Stimulated activated naive CD8-positive, alpha-beta T cell treated with anti-CD3 and anti-CD28 coated beads, Interleukin-15, amount 100 ng/mL, for 72 hours (primary cell): Measurements from ENCODE around the gene SDCCAG8.

Experiments used
- ATAC-seq: fragments of 150-1000 bp; cut with Tn5 transposase; 2 replicates; pipeline ENCODE4 v1.10.0; 2021; ENCODE audit warnings: mild to moderate bottlenecking, moderate library complexity
- DNase-seq, 2 donors: peaks; one replicate each; pipeline ENCODE4 v3.0.0; 2021 to 2022
- H3K27ac Mint-ChIP-seq, 2 donors: one replicate each; pipeline ENCODE4 v1.8.0; 2022; ENCODE audit warnings: mild to moderate bottlenecking in 2 of 2, mixed read lengths in 2 of 2, moderate library complexity in 2 of 2
- H3K27me3 Mint-ChIP-seq: one replicate; pipeline ENCODE4 v1.8.0; 2022; ENCODE audit warnings: mixed read lengths
- H3K4me1 Mint-ChIP-seq: one replicate; pipeline ENCODE4 v1.8.0; 2022; ENCODE audit warnings: mild to moderate bottlenecking, mixed read lengths
- H3K4me3 Mint-ChIP-seq, 2 donors: one replicate each; pipeline ENCODE4 v1.8.0; 2022; ENCODE audit warnings: mild to moderate bottlenecking in 2 of 2, mixed read lengths in 2 of 2, moderate library complexity in 1 of 2
- H3K9me3 Mint-ChIP-seq, 2 donors: one replicate each; pipeline ENCODE4 v1.8.0; 2022; ENCODE audit warnings: mixed read lengths in 2 of 2

Gene SDCCAG8

DNA sequence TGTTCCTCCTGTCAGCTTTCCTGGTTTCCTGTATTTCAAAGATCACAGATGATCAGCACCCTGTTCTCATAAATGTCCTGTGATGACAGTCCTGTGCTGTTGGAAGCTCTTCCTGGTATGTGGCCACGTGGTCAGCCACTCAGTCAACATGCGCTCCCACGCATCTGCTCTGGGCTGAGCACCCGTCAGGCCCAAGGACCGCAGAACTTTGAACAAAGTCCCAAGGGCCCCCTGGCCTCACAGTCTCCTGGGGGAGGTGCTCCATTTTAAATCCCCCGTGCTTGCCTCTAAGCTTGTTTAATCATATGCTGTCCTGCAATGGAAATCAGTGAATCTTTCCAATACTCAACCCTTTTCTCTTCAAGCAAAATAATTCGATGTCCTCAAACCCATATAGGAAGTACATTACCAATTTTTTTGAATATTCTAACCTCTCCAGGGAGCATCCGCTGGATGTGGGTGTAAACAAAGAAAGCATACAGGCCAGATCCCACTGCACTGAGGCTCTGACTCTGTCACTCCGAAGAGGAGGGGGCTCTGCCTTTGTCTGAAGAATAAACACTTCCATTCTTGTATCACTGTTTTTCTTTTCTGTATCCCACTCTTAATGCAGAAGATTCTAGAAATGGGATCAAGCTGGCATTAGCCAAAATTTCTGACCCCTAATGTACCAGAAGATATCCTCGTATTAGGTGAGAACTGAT is 250.3 kb downstream of the SDCCAG8 start:
- no peak for ATAC-seq
- Mint-ChIP-seq H3K4me3 (no peak overlapping the region), H3K27ac (no peak overlapping the region), H3K27me3 (no peaks in the 10 kb centered on the region), H3K4me1 (peaks cover 30% of the 10 kb centered on the region), H3K9me3 (no peaks in the 10 kb centered on the region)
- no peak for DNase-seq

DNA sequence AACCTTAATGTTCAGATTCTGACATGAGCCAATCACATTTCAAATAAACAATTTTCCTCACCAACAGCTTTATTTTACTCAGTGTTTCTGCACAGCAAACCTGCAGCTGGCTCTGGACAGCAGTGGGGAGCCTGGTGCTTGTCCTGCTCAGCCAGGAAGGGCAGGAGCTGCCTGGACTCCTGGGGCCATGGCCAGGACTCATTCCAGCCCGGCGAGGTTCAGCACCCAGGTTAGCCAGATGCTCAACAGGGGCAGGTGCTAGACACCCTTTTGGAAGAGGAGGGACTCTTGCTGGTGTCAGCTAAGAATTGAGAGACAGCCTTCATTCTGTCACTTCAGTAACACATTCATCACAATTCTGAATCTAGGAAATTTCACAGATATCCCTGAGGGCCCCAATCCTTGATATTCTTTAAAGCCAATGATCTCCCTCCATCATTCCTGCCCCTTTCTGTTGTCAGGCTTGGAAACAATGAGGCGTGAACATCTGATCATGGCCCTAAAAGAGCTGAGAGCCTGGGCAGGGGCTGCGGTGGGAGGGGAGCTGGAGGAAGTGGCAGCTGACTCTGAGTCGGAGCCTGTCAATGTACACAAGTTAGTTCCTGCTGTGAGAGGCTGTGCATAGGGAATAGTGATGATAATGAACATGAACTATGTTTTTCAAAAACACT is 251.3 kb downstream of the SDCCAG8 start:
- no peak overlapping the region for H3K27ac Mint-ChIP-seq

GRCh38 chr1:243507672-243508302 is 251.9 kb downstream of the SDCCAG8 start:
- Mint-ChIP-seq H3K27me3 (no peaks in the 10 kb centered on the region), H3K4me3 (no peak overlapping the region), H3K4me1 (peaks cover 30% of the 10 kb centered on the region), H3K9me3 (no peaks in the 10 kb centered on the region), H3K27ac (peak overlapping the region in 1 of 2 donors; percentile 61)
- ATAC-seq, result peak; percentile 5
- no peak for DNase-seq

More for the DNA sequence above, 251.3 kb downstream of the SDCCAG8 start:
- no peak overlapping the region for H3K4me3 Mint-ChIP-seq
- H3K4me1 Mint-ChIP-seq, result peaks cover 30% of the 10 kb centered on the region
- no peaks in the 10 kb centered on the region for H3K9me3 Mint-ChIP-seq
- DNase-seq, result no peak
- ATAC-seq, result no peak
- no peaks in the 10 kb centered on the region for H3K27me3 Mint-ChIP-seq

GRCh38 chr1:243508303-243508713 is 252.5 kb downstream of the SDCCAG8 start:
- no peak for DNase-seq
- ATAC-seq, result peak; percentile 87
- H3K27me3 Mint-ChIP-seq, result no peaks in the 10 kb centered on the region
- H3K4me1 Mint-ChIP-seq, result peaks cover 30% of the 10 kb centered on the region
- H3K27ac Mint-ChIP-seq, result peak overlapping the region; percentile 53 to 61
- H3K4me3 Mint-ChIP-seq, result peak overlapping the region in 1 of 2 donors; percentile 45
- H3K9me3 Mint-ChIP-seq, result no peaks in the 10 kb centered on the region

GRCh38 chr1:243508943-243509342 is 253.1 kb downstream of the SDCCAG8 start:
- H3K4me3 Mint-ChIP-seq, result peak overlapping the region in 1 of 2 donors; percentile 45
- H3K4me1 Mint-ChIP-seq, result peaks cover 35% of the 10 kb centered on the region
- H3K9me3 Mint-ChIP-seq, result no peaks in the 10 kb centered on the region
- DNase-seq, result no peak
- ATAC-seq, result no peak
- no peak overlapping the region for H3K27ac Mint-ChIP-seq
- no peaks in the 10 kb centered on the region for H3K27me3 Mint-ChIP-seq

DNA sequence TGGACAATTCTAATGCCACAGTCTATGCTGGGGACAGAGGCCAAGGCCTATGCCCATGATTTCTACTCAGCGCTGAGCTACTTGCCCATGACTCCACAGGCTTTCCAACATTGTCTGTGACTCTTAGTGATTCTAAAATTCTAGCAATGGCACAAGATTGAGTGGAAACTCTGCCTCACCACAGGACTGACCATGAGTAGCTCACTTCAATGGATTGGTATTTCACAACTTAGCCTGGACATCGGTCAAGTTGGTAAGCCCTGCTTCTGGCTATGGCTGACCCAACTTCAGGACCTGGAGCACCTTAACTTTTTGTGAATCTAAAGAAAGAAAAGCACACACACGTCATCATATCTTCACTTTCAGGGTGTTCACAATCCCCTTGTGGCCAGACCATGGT is 255.1 kb downstream of the SDCCAG8 start:
- Mint-ChIP-seq H3K9me3 (no peaks in the 10 kb centered on the region), H3K4me3 (no peak overlapping the region), H3K27me3 (no peaks in the 10 kb centered on the region), H3K27ac (no peak overlapping the region), H3K4me1 (peaks cover 43% of the 10 kb centered on the region)
- no peak for DNase-seq
- no peak for ATAC-seq

DNA sequence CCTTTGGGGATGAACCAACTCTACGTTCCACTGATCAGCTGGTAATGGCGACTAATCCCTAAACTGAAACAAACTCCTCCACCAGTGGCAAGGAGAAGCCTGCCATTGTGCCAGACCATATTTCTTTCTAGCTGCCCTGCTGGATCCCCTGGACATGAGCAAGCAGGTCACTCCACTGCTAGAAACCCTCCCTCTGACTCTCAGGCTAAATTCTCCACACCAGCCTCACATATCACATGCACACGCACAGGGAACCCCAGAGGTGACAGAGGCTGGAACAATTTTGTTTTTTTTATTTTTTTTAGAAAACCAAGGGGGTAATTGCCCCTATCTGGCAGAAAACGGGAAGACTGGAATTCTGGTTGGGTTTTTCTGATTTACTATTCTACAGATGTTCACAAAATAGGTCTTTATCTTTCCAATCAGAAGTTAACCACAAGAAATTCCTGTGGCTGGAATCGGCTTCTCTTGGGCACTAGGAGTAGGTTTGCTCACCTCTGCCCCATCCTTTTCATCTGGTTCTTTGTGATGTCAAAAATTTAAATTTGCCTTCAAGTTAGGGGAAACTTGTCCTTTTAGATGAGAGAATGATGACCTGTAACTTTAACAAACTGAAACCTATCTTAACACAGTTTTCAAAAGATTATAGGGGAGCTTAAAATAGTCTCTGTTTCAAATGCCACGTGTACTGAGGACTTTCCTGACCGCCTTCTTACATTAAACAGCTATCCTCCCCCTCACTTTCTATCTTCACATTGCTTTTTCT is 258.1 kb downstream of the SDCCAG8 start:
- H3K4me1 Mint-ChIP-seq, result peaks cover 23% of the 10 kb centered on the region
- DNase-seq (no peak), ATAC-seq (no peak)
- H3K27me3 Mint-ChIP-seq, result no peaks in the 10 kb centered on the region
- no peak overlapping the region for H3K27ac Mint-ChIP-seq
- peaks cover 0 to 8% of the 10 kb centered on the region in 2 donors for H3K9me3 Mint-ChIP-seq
- no peak overlapping the region for H3K4me3 Mint-ChIP-seq

GRCh38 chr1:243514927-243515326 is 259.1 kb downstream of the SDCCAG8 start:
- DNase-seq, result no peak
- ATAC-seq, result no peak
- Mint-ChIP-seq H3K4me3 (no peak overlapping the region), H3K27me3 (no peaks in the 10 kb centered on the region), H3K9me3 (peaks cover 0 to 11% of the 10 kb centered on the region in 2 donors), H3K27ac (peak overlapping the region in 1 of 2 donors; percentile 82), H3K4me1 (peaks cover 15% of the 10 kb centered on the region)

DNA sequence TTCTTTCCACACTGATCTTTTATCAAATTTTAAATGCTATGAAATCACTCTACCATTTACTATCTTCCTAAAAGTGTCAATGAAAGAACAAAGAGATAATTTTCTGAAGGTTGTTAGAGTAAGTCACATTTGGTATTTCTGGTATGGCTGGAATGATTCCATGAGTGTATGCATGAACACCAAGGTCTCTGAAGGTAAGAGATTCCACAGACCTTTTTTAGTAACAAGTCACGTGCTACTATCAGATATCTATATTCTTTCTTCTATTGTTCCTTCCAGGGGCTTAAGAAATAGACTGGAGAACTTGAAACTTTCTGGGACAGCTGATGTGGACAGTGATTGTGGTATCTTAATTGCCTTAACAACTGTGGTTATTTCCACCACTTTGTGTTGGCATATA is 265.0 kb downstream of the SDCCAG8 start:
- Mint-ChIP-seq H3K27ac (no peak overlapping the region), H3K4me3 (no peak overlapping the region), H3K4me1 (peaks cover 10% of the 10 kb centered on the region), H3K27me3 (no peaks in the 10 kb centered on the region), H3K9me3 (peaks cover 0 to 11% of the 10 kb centered on the region in 2 donors)
- DNase-seq (no peak), ATAC-seq (no peak)

DNA sequence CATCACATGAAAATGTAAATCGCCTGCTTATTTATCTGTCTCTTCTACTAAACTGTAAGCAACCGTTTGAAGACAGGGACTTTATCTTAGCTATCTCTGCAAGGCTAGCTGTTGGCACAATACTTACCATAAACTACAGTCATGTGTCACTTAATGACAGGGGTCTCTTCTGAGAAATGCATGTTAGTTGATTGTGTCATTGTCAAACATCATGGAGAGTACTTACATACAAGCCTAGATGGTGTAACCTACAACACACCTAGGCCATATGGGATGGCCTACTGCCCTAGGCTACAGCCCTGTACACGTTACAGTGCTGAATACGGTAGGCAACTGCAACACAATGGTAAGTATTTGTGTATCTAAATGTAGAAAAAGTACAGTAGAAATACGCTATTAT is 267.9 kb downstream of the SDCCAG8 start:
- ATAC-seq (no peak), DNase-seq (no peak)
- Mint-ChIP-seq H3K27me3 (no peaks in the 10 kb centered on the region), H3K4me3 (no peak overlapping the region), H3K27ac (no peak overlapping the region), H3K4me1 (peaks cover 10% of the 10 kb centered on the region), H3K9me3 (peaks cover 0 to 5% of the 10 kb centered on the region in 2 donors)

- Mint-ChIP-seq H3K4me1 (peaks cover 10% of the 10 kb centered on the region), H3K27ac (no peak overlapping the region), H3K27me3 (no peaks in the 10 kb centered on the region), H3K4me3 (no peak overlapping the region), H3K9me3 (peaks cover 0 to 6% of the 10 kb centered on the region in 2 donors)
- DNase-seq (no peak), ATAC-seq (no peak)
Observed at GRCh38 chr1:243525085-243525487, 269.2 kb downstream of the SDCCAG8 start.

GRCh38 chr1:243526180-243526579 is 270.3 kb downstream of the SDCCAG8 start:
- H3K4me3 Mint-ChIP-seq, result no peak overlapping the region
- peaks cover 0 to 6% of the 10 kb centered on the region in 2 donors for H3K9me3 Mint-ChIP-seq
- ATAC-seq (no peak), DNase-seq (no peak)
- no peak overlapping the region for H3K27ac Mint-ChIP-seq
- peaks cover 10% of the 10 kb centered on the region for H3K4me1 Mint-ChIP-seq
- no peaks in the 10 kb centered on the region for H3K27me3 Mint-ChIP-seq

GRCh38 chr1:243528459-243529121 is 272.7 kb downstream of the SDCCAG8 start:
- Mint-ChIP-seq H3K9me3 (peaks cover 0 to 6% of the 10 kb centered on the region in 2 donors), H3K27me3 (no peaks in the 10 kb centered on the region), H3K4me3 (no peak overlapping the region), H3K4me1 (peaks cover 10% of the 10 kb centered on the region), H3K27ac (no peak overlapping the region)
- ATAC-seq (no peak), DNase-seq (no peak)

DNA sequence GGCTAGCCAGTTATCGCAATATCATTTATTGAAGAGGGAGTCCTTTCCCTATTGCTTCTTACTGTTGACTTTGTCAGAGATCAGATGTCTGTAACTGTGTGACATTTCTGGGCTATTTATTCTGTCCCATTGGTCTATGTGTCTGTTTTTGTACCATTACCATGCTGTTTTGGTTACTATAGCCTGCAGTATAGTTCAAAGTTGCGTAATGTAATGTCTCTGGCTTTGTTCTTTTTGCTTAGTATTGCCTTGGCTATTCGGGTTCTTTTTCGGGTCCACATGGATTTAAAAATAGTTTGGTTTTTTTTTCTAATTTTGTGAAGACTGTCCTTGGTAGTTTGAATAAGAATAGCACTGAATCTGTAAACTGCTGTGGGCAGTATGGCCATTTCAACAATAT is 273.7 kb downstream of the SDCCAG8 start:
- no peak overlapping the region for H3K27ac Mint-ChIP-seq
- ATAC-seq, result no peak

GRCh38 chr1:243535014-243535413 is 279.2 kb downstream of the SDCCAG8 start:
- no peaks in the 10 kb centered on the region for H3K4me1 Mint-ChIP-seq

More for the DNA sequence above, 273.7 kb downstream of the SDCCAG8 start:
- Mint-ChIP-seq H3K9me3 (peaks cover 4 to 6% of the 10 kb centered on the region in 2 donors), H3K4me3 (no peak overlapping the region), H3K4me1 (peaks cover 10% of the 10 kb centered on the region), H3K27me3 (no peaks in the 10 kb centered on the region)
- no peak for DNase-seq

More at GRCh38 chr1:243535014-243535413, 279.2 kb downstream of the SDCCAG8 start:
- ATAC-seq (no peak), DNase-seq (no peak)
- Mint-ChIP-seq H3K27me3 (no peaks in the 10 kb centered on the region), H3K4me3 (no peak overlapping the region), H3K9me3 (peaks cover 8 to 10% of the 10 kb centered on the region in 2 donors), H3K27ac (no peak overlapping the region)
